NK-92 treated with Interleukin-12 subunit alpha and Interleukin-12 subunit beta, amount 100 ng/mL, for 24 hours (cell line): ENCODE results near the gene ST3GAL5.
"Not testable (repeated sequence)": the region's sequence is repeated elsewhere in the genome, so short reads cannot be mapped to it uniquely, and the experiment has no call there.

Source experiments
- DNase-seq: peaks from one replicate; lab custom pipeline; 2025; lab: John Stamatoyannopoulos, UW

Gene ST3GAL5

GRCh38 chr2:85834466-85834865 is 54.3 kb downstream of the ST3GAL5 start:
- no peak for DNase-seq

GRCh38 chr2:85831735-85832134 is 57.1 kb downstream of the ST3GAL5 start:
- DNase-seq, result no peak

GRCh38 chr2:85830645-85831044 is 58.1 kb downstream of the ST3GAL5 start:
- no peak for DNase-seq

GRCh38 chr2:85829394-85829793 is 59.4 kb downstream of the ST3GAL5 start:
- DNase-seq, result not testable (repeated sequence)

- no peak for DNase-seq
Observed at GRCh38 chr2:85828725-85829124, 60.1 kb downstream of the ST3GAL5 start.

GRCh38 chr2:85827879-85828569 is 60.8 kb downstream of the ST3GAL5 start:
- DNase-seq, result no peak

- peak; percentile 59 for DNase-seq
Observed at GRCh38 chr2:85826990-85827878, 61.6 kb downstream of the ST3GAL5 start.

GRCh38 chr2:85823951-85824350 is 64.8 kb downstream of the ST3GAL5 start:
- no peak for DNase-seq

- no peak for DNase-seq
Observed at GRCh38 chr2:85822766-85823165, 66.0 kb downstream of the ST3GAL5 start.

- no peak for DNase-seq
Observed at GRCh38 chr2:85819811-85820510, 68.8 kb downstream of the ST3GAL5 start.

GRCh38 chr2:85814802-85815550 is 73.8 kb downstream of the ST3GAL5 start:
- no peak for DNase-seq

- peak; percentile 75 for DNase-seq
Observed at GRCh38 chr2:85813982-85814801, 74.6 kb downstream of the ST3GAL5 start.

GRCh38 chr2:85813211-85813981 is 75.4 kb downstream of the ST3GAL5 start:
- no peak for DNase-seq

GRCh38 chr2:85812094-85812735 is 76.6 kb downstream of the ST3GAL5 start:
- no peak for DNase-seq

GRCh38 chr2:85811180-85812093 is 77.4 kb downstream of the ST3GAL5 start:
- DNase-seq, result no peak

GRCh38 chr2:85810371-85811179 is 78.2 kb downstream of the ST3GAL5 start:
- DNase-seq, result no peak

GRCh38 chr2:85807756-85808155 is 81.0 kb downstream of the ST3GAL5 start:
- DNase-seq, result no peak
